ENCODE measurements around the gene SYTL5.

Gene SYTL5

DNA sequence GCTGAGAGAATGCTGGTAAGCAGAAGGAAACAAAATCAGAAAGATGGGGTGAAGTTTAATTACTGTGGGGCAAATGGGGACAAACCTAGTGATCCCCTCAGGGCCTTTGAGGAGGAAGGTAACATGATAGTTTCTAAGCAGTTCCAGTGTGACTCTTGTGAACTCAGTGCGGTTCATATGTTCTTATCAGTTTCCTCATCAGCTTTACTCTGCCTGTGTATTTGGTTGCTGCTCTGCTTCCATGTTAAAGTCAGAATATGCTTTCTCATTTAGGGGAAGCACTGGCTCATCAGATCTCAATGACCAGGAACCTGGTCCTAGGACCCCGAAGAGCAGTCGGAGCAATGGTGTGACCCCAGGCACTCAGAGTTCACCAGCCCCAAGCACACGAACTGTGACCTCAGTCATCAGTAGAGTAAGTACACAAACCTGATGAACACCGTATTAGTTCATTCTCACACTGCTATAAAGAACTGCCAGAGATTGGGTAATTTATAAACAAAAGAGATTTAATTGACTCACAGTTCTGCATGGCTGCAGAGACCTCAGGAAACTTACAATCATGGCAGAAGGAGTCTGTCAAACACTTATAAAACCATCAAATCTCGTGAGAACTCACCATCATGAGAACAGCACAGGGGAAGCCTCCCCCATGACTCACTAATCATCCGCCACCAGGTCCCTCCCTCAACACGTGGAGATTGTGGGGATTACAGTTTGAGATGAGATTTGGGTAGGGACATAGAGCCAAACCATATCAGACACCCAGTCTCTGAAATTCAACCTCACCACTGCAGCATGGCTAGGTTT is 83.0 kb downstream of the SYTL5 start:
- TF ChIP-seq TAF1 (IDR thresholded peaks at IDR 0.05; ENCODE audit: low read depth) (no peak), EP300 (IDR thresholded peaks at IDR 0.05; ENCODE audit: borderline replicate concordance) (no peak), TEAD4 (IDR thresholded peaks at IDR 0.05) (no peak), NFIC (IDR thresholded peaks at IDR 0.05) (no peak), FOXM1 (IDR thresholded peaks at IDR 0.05; ENCODE audit: borderline replicate concordance, low read depth) (no peak), ZBTB7A (IDR thresholded peaks at IDR 0.05; ENCODE audit: low read depth) (no peak), TCF12 (IDR thresholded peaks at IDR 0.05; ENCODE audit: low read depth) (no peak), CEBPB (IDR thresholded peaks at IDR 0.05) (no peak), RAD21 (IDR thresholded peaks at IDR 0.05; ENCODE audit: low read depth) (no peak), EGR1 (IDR thresholded peaks at IDR 0.05) (no peak), YY1 (IDR thresholded peaks at IDR 0.05; ENCODE audit: low read depth) (no peak)
- TF ChIP-seq, protein P1, sequence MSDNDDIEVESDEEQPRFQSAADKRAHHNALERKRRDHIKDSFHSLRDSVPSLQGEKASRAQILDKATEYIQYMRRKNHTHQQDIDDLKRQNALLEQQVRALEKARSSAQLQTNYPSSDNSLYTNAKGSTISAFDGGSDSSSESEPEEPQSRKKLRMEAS (IDR thresholded peaks at IDR 0.05) = no peak
- TF ChIP-seq, protein P2, sequence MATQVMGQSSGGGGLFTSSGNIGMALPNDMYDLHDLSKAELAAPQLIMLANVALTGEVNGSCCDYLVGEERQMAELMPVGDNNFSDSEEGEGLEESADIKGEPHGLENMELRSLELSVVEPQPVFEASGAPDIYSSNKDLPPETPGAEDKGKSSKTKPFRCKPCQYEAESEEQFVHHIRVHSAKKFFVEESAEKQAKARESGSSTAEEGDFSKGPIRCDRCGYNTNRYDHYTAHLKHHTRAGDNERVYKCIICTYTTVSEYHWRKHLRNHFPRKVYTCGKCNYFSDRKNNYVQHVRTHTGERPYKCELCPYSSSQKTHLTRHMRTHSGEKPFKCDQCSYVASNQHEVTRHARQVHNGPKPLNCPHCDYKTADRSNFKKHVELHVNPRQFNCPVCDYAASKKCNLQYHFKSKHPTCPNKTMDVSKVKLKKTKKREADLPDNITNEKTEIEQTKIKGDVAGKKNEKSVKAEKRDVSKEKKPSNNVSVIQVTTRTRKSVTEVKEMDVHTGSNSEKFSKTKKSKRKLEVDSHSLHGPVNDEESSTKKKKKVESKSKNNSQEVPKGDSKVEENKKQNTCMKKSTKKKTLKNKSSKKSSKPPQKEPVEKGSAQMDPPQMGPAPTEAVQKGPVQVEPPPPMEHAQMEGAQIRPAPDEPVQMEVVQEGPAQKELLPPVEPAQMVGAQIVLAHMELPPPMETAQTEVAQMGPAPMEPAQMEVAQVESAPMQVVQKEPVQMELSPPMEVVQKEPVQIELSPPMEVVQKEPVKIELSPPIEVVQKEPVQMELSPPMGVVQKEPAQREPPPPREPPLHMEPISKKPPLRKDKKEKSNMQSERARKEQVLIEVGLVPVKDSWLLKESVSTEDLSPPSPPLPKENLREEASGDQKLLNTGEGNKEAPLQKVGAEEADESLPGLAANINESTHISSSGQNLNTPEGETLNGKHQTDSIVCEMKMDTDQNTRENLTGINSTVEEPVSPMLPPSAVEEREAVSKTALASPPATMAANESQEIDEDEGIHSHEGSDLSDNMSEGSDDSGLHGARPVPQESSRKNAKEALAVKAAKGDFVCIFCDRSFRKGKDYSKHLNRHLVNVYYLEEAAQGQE (IDR thresholded peaks at IDR 0.05; ENCODE audit: low read depth) = no peak

DNA sequence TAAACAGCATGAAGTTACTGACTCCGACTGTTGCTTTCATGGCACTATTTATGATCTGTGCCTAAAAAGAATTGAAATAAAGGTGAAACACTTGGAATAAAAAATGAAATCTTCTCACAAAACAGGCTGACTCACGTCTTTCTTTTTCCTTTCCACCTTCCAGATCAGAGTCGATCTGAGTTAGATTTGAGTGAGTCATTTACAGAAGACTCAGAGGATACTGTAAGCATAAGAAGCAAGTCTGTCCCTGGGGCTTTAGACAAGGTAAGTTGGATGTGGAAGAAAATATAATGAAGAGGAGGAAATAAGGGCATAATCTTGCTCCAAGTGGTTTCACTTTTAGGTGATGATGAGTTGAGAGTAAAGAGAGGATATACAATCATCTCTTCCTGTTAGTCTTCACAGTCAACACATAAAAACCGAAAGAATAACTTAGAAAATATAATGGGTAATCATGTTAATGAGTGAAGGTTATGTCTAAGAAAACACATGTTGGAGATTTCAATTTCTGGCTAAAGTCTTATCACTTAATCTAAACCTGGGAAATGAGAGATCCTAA is 89.7 kb downstream of the SYTL5 start:
- TF ChIP-seq TAF1 (IDR thresholded peaks at IDR 0.05; ENCODE audit: low read depth) (no peak), EP300 (IDR thresholded peaks at IDR 0.05; ENCODE audit: borderline replicate concordance) (no peak), TEAD4 (IDR thresholded peaks at IDR 0.05) (no peak), CEBPB (IDR thresholded peaks at IDR 0.05) (no peak), YY1 (IDR thresholded peaks at IDR 0.05; ENCODE audit: low read depth) (no peak), RAD21 (IDR thresholded peaks at IDR 0.05; ENCODE audit: low read depth) (no peak)
- TF ChIP-seq, protein P1 (IDR thresholded peaks at IDR 0.05) = no peak

DNA sequence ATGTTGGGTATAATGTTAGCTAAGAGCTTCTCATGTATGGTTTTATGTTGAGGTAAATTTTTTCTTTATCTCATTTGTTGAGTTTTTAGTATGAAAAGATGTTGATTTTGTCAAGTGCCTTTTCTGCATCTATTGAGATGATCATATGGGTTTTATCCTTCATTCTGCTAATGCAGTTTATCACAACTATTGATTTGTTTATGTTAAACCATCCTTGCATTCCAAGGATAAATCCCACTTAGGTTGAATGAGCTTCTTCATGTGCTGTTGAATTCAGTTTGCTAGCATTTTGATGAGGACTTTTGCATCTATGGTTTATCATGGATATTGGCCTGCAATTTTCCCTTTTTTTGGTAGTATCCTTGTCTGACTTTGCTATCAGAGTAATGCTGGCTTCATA is 93.3 kb downstream of the SYTL5 start:
- TF ChIP-seq TAF1 (IDR thresholded peaks at IDR 0.05; ENCODE audit: low read depth) (no peak), EP300 (IDR thresholded peaks at IDR 0.05; ENCODE audit: borderline replicate concordance) (no peak), EGR1 (IDR thresholded peaks at IDR 0.05) (no peak), CREB1 (IDR thresholded peaks at IDR 0.05; ENCODE audit: low read depth) (no peak), NFIC (IDR thresholded peaks at IDR 0.05) (no peak), TEAD4 (IDR thresholded peaks at IDR 0.05) (no peak), YY1 (IDR thresholded peaks at IDR 0.05; ENCODE audit: low read depth) (no peak), ZBTB7A (IDR thresholded peaks at IDR 0.05; ENCODE audit: low read depth) (no peak), CEBPB (IDR thresholded peaks at IDR 0.05) (no peak), TCF12 (IDR thresholded peaks at IDR 0.05; ENCODE audit: low read depth) (no peak), RAD21 (IDR thresholded peaks at IDR 0.05; ENCODE audit: low read depth) (no peak), FOXM1 (IDR thresholded peaks at IDR 0.05; ENCODE audit: borderline replicate concordance, low read depth) (no peak)
- TF ChIP-seq, protein P3, sequence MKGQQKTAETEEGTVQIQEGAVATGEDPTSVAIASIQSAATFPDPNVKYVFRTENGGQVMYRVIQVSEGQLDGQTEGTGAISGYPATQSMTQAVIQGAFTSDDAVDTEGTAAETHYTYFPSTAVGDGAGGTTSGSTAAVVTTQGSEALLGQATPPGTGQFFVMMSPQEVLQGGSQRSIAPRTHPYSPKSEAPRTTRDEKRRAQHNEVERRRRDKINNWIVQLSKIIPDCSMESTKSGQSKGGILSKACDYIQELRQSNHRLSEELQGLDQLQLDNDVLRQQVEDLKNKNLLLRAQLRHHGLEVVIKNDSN (IDR thresholded peaks at IDR 0.05) = no peak
- TF ChIP-seq, protein P2 (IDR thresholded peaks at IDR 0.05; ENCODE audit: low read depth) = no peak
- TF ChIP-seq, protein P1 (IDR thresholded peaks at IDR 0.05) = no peak

DNA sequence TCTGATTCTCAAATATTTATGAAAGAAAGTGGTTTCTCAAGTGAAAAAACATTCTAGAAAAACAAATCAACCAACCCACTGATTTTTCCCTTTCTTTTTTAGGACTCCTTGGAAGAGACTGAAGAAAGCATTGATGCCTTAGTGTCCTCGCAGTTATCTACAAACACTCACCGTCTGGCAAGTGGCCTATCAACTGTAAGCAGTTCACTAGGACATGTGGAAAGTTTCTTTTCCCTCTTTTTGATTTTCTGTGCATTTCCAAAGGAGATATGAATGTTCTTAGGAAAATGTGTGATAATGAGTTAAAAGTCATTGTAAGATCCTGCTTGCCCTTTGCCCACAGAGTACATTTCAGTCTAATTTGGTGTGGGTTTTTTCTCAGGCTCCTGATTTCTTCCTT is 95.9 kb downstream of the SYTL5 start:
- TF ChIP-seq YY1 (IDR thresholded peaks at IDR 0.05; ENCODE audit: low read depth) = no peak

DNA sequence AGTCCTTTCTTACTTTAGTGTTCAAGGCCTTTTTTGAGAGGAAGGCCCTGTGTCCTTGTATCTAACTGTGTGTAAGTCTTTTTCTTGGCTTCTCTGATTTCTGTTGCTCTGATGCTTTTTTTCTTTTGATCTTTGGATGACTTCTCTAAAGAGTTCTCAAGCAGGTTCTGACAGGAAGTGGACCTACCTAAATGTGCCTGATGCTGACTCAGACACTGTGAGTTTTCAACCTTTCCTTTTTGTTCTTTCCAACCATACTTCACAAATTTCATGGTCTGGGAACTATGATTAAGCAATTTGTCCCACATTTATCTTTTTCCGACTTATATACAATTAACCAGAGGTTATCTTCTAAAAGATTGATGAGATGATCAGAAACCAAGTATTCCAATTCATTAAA is 96.5 kb downstream of the SYTL5 start:
- TF ChIP-seq FOXM1 (IDR thresholded peaks at IDR 0.05; ENCODE audit: borderline replicate concordance, low read depth) (no peak), EP300 (IDR thresholded peaks at IDR 0.05; ENCODE audit: borderline replicate concordance) (no peak), CREB1 (IDR thresholded peaks at IDR 0.05; ENCODE audit: low read depth) (no peak), TAF1 (IDR thresholded peaks at IDR 0.05; ENCODE audit: low read depth) (no peak), YY1 (IDR thresholded peaks at IDR 0.05; ENCODE audit: low read depth) (no peak), RAD21 (IDR thresholded peaks at IDR 0.05; ENCODE audit: low read depth) (no peak), NFIC (IDR thresholded peaks at IDR 0.05) (no peak), ZBTB7A (IDR thresholded peaks at IDR 0.05; ENCODE audit: low read depth) (no peak), TCF12 (IDR thresholded peaks at IDR 0.05; ENCODE audit: low read depth) (no peak), TEAD4 (IDR thresholded peaks at IDR 0.05) (no peak), CEBPB (IDR thresholded peaks at IDR 0.05) (no peak)
- TF ChIP-seq, protein P1 (IDR thresholded peaks at IDR 0.05) = no peak
- TF ChIP-seq, protein P3 (IDR thresholded peaks at IDR 0.05) = no peak
- TF ChIP-seq, protein P2 (IDR thresholded peaks at IDR 0.05; ENCODE audit: low read depth) = no peak

All from Ishikawa (cell line).